Stimulated activated CD4-positive, alpha-beta T cell treated with anti-CD3 and anti-CD28 coated beads, Interleukin-4, amount 100 ng/mL, for 1 hour (primary cell): ENCODE data around the gene ACTG1.

Experiments
- DNase-seq: peaks from one replicate; pipeline ENCODE4 v3.0.0-alpha.2; 2020

The ACTG1 gene

DNA sequence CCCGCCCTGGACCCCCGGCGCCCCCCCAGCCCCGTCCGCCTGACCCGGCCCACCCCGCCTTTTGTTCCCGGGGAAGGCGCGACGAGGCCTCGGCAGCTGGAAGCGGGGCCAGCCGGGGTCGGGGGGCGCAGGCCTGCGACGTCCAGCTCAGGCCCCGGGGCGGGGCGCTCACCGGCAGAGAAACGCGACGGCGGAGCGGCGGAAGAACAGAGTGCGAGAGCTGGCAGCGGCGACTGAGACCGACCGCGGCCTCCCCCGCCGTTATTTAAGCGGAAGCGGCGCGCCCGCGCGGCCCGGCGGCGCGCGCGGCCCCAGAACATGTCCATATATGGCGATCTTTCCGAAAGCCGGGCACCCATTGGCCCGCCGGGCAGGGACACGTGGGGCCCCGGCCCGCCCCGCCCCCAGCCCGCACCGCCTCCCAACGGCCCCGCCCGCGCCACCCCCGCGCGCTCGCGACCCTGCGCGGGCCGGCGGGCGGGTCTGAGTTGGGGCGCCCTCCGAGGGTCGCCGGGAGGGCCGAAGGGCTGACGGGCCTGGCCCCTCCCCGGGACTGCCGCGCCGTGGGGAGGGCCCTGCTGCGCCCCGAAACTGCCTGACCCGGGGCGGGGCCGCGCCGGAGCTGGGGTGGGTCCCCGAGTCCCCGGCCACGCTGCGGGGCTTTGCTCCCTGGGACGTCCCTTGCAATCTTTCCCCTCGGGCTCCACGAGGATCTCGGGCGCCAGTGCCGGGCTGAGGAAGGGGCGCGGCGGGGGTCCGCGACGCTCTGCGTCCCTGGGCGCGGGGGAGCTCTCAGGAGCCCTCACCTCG, at the start of gene ACTG1:
ACTG1 (minus strand) TSS at position 238 of the 810 bp plus-strand sequence. CDS start 445 bp downstream, outside the sequence.
- DNase-seq, result peak; percentile 90

DNA sequence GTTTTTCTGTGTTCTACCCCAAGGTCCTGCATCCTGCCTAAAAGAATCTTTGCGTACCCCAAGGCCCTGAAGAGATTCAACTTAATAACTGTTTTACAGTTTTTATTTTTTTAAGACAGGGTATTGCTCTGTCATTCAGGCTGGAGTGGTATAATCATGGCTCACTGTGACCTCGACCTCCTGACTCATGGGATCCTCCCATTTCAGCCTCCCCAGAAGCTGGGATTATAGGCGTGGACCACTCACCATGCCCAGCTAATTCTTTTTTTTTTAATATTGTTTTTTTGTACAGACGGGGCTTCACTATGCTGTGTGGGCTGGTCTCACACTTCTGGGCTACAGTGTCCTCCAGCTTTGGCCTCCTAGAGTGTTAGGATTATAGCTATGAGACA, 48.9 kb upstream of the ACTG1 start:
- DNase-seq, result no peak

GRCh38 chr17:81558941-81559806, 46.6 kb upstream of the ACTG1 start:
- DNase-seq, result no peak

DNA sequence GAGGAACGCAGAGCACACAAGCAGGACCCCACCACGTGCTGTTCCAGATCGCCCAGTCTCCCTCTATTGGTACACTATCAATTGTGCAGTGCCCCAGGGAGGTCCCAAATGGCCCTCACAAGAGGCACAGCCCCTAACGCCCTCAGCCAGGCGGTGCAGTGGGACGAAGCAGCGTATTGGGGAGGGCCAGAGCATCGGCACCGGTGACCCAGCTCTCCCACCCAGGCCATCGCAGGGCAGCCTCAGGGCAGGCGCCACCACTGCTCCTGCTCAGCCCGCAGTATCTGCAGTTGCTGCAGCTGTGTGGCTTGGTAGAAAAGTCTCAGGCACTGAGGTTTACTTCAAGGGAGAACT, 45.5 kb upstream of the ACTG1 start:
- no peak for DNase-seq

- DNase-seq, result no peak
These were observed 44.9 kb upstream of the ACTG1 start for GRCh38 chr17:81557276-81558114.

- no peak for DNase-seq
These were observed 44.3 kb upstream of the ACTG1 start for GRCh38 chr17:81556863-81557262.

DNA sequence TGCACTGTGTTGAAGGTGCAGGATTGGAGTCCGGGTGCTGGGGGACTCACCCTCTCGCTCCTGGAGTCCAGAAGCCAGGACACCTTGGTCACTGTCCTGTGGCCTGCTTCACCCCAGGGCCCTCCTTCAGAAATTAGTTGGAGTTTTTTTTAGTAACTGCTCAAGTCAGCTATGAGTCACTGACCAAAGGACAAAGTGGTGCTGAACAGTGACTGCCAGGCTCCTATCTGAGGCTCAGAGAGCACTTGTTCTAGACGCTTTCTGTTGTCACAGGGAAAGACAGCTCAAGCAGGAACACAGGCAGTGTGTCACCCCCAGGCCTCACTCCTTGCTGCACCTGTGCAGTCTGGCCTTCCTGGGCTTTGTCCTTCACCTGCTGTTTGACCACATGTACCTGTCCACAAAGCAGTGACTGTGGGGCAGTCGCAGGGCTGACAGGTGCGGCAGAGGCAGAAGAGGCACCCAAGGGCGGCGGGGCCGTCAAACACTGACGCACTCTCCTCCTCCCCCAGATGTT, 43.6 kb upstream of the ACTG1 start:
- no peak for DNase-seq

GRCh38 chr17:81553616-81554181, 41.1 kb upstream of the ACTG1 start:
- no peak for DNase-seq

DNA sequence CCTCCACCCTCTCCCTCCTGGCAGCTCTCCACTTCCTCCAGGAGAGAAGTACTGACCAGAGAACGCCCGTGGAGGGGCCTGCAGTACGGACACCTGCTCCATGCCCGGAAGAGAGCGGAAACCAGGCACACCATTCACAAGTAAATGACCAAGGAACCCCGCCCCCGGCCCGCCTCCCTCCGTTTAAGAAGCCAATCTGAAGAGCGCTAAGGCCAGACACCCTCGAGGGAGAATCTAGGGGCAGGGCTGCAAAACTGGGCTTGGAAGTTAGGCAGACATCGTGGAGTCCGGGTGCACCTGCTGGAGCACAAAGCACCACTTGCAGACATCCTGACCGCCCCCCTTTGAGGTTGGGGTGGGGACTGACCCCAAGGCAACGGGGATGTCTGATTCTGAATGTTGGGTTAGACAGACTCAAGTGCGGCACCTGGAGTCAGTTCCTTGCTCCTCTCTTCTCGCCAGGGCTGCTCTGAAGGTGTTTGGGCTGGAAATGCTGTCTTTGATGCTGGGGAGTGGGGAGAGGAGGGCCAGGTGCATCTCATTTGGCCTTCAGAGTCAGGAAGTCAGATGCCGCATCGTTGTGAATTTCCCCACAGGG, 40.5 kb upstream of the ACTG1 start:
- peak; percentile 77 for DNase-seq

- peak; percentile 83 for DNase-seq
These were observed 39.8 kb upstream of the ACTG1 start, which contains the start of gene FAAP100 for GRCh38 chr17:81552244-81553017. Gene FAAP100, minus strand, starts transcription at chr17:81552353. Its CDS starts 23 bp downstream, at chr17:81552330.

DNA sequence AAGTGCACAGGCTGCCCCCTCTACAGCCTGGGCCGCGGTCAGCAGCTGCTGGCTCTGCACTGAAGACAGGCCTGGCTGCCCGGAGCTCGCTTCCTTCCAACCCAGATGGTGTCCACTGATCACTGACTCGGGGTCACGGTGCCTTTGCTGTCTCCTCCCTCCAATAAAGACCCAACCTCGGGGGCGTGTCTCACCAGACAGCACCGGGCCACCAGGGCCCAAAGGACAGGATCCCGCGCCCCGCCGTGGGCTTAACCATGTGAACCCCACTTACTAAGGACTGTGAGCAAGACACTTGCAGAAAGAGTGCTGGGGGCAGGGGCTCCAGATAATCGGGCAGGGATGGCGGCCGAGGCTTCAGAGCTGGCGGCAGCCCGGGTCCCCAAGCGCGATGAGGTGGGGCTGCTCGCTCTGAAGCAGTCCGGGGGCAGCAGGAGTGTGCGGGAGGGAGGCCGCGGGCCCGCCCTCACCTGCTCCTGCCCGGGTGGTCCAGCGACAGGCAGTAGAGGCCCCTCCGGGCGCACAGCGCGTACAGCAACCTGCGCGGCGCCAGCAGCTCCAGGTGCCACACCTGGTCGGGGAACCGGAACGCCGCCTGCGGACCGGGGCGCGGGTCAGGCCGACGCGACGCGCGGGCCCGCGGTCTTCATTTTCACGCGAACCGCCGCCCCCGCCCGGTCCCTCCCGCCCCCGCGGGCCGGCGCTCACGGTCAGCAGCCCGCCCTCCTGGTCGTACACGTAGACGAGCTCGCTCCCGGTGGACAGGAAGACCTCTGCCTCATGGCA, 39.1 kb upstream of the ACTG1 start:
- no peak for DNase-seq

DNA sequence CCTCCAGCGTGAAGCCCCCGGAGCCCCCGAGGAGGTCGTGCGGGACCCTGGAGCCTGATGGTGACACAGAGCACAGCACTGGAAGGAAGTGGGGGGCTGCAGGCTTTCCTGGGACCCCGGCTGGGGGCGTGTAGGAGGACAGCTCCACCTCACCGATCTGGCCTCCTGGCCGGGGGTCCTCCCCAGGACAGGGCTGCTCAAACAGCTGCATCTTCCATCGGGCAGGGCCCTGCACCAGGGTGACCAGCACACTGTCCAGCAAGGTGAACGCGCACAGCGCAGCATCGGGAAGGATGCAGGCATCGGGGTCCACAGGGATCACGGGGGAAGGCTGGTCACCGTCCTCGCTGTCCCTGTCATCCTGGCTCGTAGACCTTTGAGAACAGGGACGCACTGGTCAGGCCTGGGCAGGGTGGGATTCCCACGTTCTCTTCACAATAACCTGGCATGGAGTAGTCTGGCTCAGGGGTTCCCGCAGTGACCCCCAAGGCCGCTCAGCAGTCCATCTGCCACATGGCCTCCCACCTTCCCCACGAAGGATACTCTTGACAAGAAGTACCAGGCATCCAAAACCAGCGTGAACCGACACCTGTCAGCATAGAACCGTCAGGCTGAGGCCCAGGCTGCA, 38.3 kb upstream of the ACTG1 start:
- no peak for DNase-seq

DNA sequence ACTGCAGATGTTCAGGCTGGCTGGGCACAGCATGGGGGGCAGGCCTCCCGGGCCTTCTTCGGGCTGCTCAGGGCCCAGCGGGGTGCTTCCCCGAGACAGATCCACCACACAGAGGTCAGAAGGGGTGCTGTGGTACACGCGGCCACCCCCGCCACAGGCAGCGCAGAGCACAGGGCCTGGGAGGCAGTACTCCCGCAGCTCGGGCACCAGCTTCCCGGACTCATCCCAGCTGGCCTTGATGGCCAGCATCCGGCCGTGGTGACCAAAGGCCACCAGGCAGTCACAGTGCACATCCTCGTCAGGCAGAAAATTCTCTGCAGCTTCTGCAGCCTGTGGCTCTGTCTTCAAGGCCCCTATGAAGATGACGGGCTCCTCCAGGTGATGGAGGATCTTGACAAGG, 37.7 kb upstream of the ACTG1 start:
- no peak for DNase-seq

DNA sequence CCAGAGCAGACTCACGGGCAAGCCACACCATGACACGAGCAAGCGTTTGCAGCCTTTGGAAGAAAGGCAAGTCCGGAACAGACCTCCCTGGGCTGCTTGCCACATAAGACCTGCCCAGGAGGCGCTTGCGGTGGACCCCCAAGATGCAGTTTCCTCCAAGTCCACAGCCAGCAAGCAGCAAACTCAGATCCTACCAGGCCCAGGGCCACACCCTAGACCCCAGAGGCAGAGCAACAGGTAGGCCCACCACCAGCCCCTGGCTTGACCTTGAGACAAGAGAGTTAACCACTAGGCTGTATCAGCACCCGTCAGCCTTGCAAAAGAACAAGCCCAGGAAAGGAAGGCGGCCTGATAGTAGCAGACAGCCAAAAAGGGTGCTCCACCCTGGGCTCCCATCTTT, 37.2 kb upstream of the ACTG1 start:
- no peak for DNase-seq

DNA sequence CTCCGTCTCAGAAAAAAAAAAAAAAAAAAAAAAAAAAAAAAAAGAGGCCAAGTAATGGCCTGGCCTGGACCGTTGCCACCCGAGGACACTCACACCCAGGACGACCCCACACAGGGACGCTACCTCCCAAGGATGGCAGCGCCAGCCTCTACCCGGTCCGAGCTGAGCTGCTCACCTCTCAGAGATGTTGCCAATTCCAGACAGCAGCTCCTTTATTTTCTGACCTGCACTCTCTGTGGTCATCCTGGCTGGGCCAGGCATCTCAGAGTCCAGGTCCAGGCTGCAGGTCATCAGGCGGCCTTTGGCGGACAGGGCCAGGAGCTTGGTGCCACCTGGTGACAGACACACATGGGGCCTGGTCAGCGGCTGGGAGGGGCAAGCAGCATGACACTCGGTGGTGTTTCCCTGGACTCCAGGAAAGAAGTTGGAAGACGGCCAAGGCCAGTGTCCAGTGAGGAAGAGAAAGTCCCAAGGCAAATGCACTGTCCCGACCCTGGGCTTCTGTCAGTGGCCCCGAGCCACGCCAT, 36.5 kb upstream of the ACTG1 start:
- no peak for DNase-seq

GRCh38 chr17:81547614-81547982, 35.0 kb upstream of the ACTG1 start:
- DNase-seq, result no peak

DNA sequence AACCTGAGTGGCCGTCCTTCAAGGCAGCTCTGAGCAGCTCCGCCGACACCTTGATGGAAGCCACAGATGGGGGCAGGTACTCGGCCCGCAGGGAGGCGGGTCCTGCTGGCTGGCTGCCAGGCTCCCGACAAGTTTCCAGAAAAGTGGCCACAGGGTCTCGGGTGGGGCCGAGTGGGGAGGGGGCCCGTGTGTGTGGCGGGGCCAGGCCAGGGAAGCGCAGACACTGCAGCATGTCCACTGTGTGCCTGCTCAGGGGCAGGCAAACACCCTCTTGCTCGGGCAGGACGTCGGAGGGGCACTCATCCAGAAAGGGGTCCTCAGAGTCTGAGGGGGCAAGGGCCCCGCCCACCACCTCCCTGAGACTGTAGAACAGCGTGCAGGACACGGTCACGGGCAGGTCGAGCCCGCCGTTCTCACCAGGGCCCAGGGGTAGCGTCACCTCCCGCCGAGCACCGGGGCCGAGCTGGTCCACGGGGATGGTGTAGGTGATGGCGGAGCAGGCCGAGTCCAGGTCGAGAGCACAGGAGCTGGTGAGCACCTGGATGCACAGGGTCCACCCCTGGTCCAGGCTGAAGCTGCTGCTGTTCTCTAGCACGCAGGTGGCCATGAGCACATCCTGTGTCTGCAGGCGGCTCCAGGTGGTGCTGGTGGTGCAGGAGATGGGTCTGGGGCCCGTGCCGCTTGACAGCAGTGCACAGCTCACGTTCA, 34.5 kb upstream of the ACTG1 start:
- no peak for DNase-seq

GRCh38 chr17:81545160-81545949, 32.8 kb upstream of the ACTG1 start:
- no peak for DNase-seq
